Measurements from ENCODE around the gene SPATA33. TPM values are rescaled to one million over a fixed set of nuclear protein-coding genes. Genes with fewer than 3 reads are reported as not detected.

Gene SPATA33
- total RNA-seq, 2 experiments from 2014 or later = 4.4 to 7.1 TPM

- H3K4me1 Mint-ChIP-seq (ENCODE audit: low read depth) = peaks cover 9% of the 10 kb centered on the region
- CTCF ChIA-PET = no interaction called here
Measured at GRCh38 chr16:89691231-89691985, 33.8 kb downstream of the SPATA33 start.

DNA sequence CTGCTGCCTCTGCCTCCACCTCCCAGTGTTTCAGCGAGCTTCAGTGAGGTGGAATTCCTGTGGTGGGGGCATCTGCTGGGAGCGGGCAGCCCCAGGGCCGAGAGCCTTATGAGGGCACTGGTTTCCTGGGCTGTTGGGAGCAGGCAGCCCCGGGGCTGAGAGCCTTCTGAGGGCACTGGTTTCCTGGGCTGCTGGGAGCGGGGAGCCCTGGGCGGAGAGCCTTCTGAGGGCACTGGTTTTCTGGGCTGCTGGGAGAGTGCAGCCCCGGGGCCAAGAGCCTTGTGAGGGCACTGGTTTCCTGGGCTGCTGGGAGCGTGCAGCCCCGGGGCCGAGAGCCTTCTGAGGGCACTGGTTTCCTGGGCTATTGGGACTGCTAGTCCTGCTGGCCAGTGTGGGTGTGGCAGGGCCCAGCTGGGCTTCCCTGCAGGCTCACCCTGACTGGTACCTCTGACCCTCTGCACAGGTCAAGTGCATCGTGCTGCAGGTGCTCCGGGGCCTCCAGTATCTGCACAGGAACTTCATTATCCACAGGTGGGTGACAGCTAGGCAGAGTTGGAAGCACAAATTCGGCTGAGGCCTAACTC, 34.4 kb downstream of the SPATA33 start:
- no peak overlapping the region for H3K4me3 ChIP-seq (ENCODE audit: low read length)
- Mint-ChIP-seq H3K27me3 (no peaks in the 10 kb centered on the region), H3K27ac (no peak overlapping the region), H3K4me1 (ENCODE audit: low read depth) (peaks cover 9% of the 10 kb centered on the region), H3K4me3 (no peak overlapping the region), H3K9me3 (no peaks in the 10 kb centered on the region), H3K36me3 (ENCODE audit: low read depth) (peaks cover 46% of the 10 kb centered on the region)
- H3K9me3 ChIP-seq (ENCODE audit: control insufficient read depth in 1 of 2, insufficient read depth in 1 of 2, low read length in 2 of 2) = no peaks in the 10 kb centered on the region
- ChIA-PET POLR2A (no interaction called here), CTCF (no interaction called here)
- intact Hi-C loops (cut with DNase I, micrococcal nuclease) = no loop called here
- DNase-seq (peak in 1 of 14 experiments; percentile 24), ATAC-seq (ENCODE audit: poor library complexity) (no peak)
- H3K27ac ChIP-seq (ENCODE audit: low read depth in 1 of 2, low read length in 2 of 2) = no peak overlapping the region
- no peaks in the 10 kb centered on the region for H3K27me3 ChIP-seq (ENCODE audit: control insufficient read depth in 1 of 2, insufficient read depth in 2 of 2, low read length in 2 of 2)
- peaks cover 36% of the 10 kb centered on the region for H3K36me3 ChIP-seq (ENCODE audit: insufficient read depth, low read length)
- TF ChIP-seq CTCF (IDR thresholded peaks at IDR 0.05) = no peak
- peaks cover 25% of the 10 kb centered on the region for H3K4me1 ChIP-seq (ENCODE audit: insufficient read depth, low read length)

More at GRCh38 chr16:89691231-89691985, 33.8 kb downstream of the SPATA33 start:
- Histone ChIP-seq H3K4me1 (ENCODE audit: insufficient read depth, low read length) (peaks cover 21% of the 10 kb centered on the region), H3K27me3 (ENCODE audit: control insufficient read depth in 1 of 2, insufficient read depth in 2 of 2, low read length in 2 of 2) (no peaks in the 10 kb centered on the region), H3K4me3 (ENCODE audit: low read length) (no peak overlapping the region), H3K27ac (ENCODE audit: low read depth in 1 of 2, low read length in 2 of 2) (no peak overlapping the region), H3K36me3 (ENCODE audit: insufficient read depth, low read length) (peaks cover 33% of the 10 kb centered on the region), H3K9me3 (ENCODE audit: control insufficient read depth in 1 of 2, insufficient read depth in 1 of 2, low read length in 2 of 2) (no peaks in the 10 kb centered on the region)
- Mint-ChIP-seq H3K9me3 (no peaks in the 10 kb centered on the region), H3K36me3 (ENCODE audit: low read depth) (peaks cover 49% of the 10 kb centered on the region), H3K27ac (no peak overlapping the region), H3K4me3 (no peak overlapping the region), H3K27me3 (no peaks in the 10 kb centered on the region)
- ATAC-seq (ENCODE audit: poor library complexity) = no peak
- DNase-seq = peak in 1 of 14 experiments; percentile 24
- intact Hi-C loops (cut with DNase I, micrococcal nuclease) = no loop called here
- no peak for TF ChIP-seq CTCF (IDR thresholded peaks at IDR 0.05)
- POLR2A ChIA-PET = no interaction called here

DNA sequence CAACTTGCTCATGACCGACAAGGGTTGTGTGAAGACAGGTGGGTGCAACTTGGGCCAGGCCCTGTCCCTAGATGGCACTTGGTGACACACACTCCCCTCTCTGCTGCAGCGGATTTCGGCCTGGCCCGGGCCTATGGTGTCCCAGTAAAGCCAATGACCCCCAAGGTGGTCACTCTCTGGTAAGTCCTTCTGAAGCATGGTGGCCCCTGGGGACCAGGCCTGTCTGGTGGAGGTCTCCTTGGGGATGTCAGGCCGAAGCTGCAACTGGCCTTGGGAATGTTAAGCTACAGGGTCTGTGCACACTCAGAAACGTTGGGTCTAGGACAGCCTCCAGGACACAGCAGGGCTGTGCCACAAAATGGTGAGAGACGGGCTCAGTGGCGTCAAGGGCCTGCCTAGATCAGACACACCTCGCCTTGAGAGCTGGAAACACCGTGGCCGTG, 35.7 kb downstream of the SPATA33 start:
- Histone ChIP-seq H3K27me3 (ENCODE audit: control insufficient read depth in 1 of 2, insufficient read depth in 2 of 2, low read length in 2 of 2) (no peaks in the 10 kb centered on the region), H3K27ac (ENCODE audit: low read depth in 1 of 2, low read length in 2 of 2) (no peak overlapping the region), H3K9me3 (ENCODE audit: control insufficient read depth in 1 of 2, insufficient read depth in 1 of 2, low read length in 2 of 2) (no peaks in the 10 kb centered on the region), H3K4me3 (ENCODE audit: low read length) (no peak overlapping the region), H3K36me3 (ENCODE audit: insufficient read depth, low read length) (peaks cover 38% of the 10 kb centered on the region), H3K4me1 (ENCODE audit: insufficient read depth, low read length) (peaks cover 19% of the 10 kb centered on the region)
- Mint-ChIP-seq H3K9me3 (no peaks in the 10 kb centered on the region), H3K36me3 (ENCODE audit: low read depth) (peaks cover 46% of the 10 kb centered on the region), H3K27me3 (no peaks in the 10 kb centered on the region), H3K4me1 (ENCODE audit: low read depth) (peaks cover 3% of the 10 kb centered on the region), H3K4me3 (no peak overlapping the region), H3K27ac (no peak overlapping the region)
- POLR2A ChIA-PET = interaction anchor here (0.6 kb wide), 1 partner anchor 134 kb away, joined by 6 read pairs; no protein-coding TSS in a partner anchor
- intact Hi-C loops (cut with DNase I, micrococcal nuclease) = no loop called here
- TF ChIP-seq CTCF (IDR thresholded peaks at IDR 0.05) = no peak
- CTCF ChIA-PET = no interaction called here
- ATAC-seq (ENCODE audit: poor library complexity) = no peak
- DNase-seq = peak in 1 of 14 experiments; percentile 24
